Hepatocyte (in vitro differentiated cells): ENCODE results near the gene MNX1. TPM values are rescaled to one million over a fixed set of nuclear protein-coding genes. Genes with fewer than 3 reads are reported as not detected.
A peak's percentile ranks its signal among the peaks of the same experiment; 100 is the strongest.

Experiments used
- DNase-seq: peaks from one replicate; pipeline ENCODE4 v3.0.0-alpha.2; 2016; ENCODE audit warnings: low spot score
- H2AFZ ChIP-seq: fragments of 200-600 bp; sonication (generic); 2 replicates; pipeline ENCODE4 v1.6.0; 2016; ENCODE audit warnings: antibody characterized with exemption, mild to moderate bottlenecking
- H3K27ac ChIP-seq: fragments of 200-600 bp; sonication (generic); 2 replicates; pipeline ENCODE4 v1.5.1; 2016; ENCODE audit warnings: mild to moderate bottlenecking
- H3K27me3 ChIP-seq: fragments of 200-600 bp; sonication (generic); 2 replicates; pipeline ENCODE4 v1.6.1; 2016
- H3K36me3 ChIP-seq: fragments of 200-600 bp; sonication (generic); replicated peaks from 2 replicates; pipeline ENCODE4 v1.5.1; 2016; ENCODE audit warnings: low read depth; ENCODE audit not compliant: insufficient read depth
- H3K4me1 ChIP-seq: fragments of 200-600 bp; sonication (generic); 2 replicates; pipeline ENCODE4 v1.5.1; 2016; ENCODE audit warnings: mild to moderate bottlenecking, moderate library complexity; ENCODE audit not compliant: insufficient read depth
- H3K4me2 ChIP-seq: fragments of 200-600 bp; sonication (generic); 2 replicates; pipeline ENCODE4 v1.6.0; 2016
- H3K4me3 ChIP-seq: fragments of 200-600 bp; sonication (generic); 2 replicates; pipeline ENCODE4 v1.5.1; 2016; ENCODE audit warnings: mild to moderate bottlenecking
- H3K79me2 ChIP-seq: fragments of 200-600 bp; sonication (generic); 2 replicates; pipeline ENCODE4 v1.6.0; 2017; ENCODE audit warnings: mild to moderate bottlenecking
- H3K9me2 ChIP-seq: fragments of 200-600 bp; sonication (generic); replicated peaks from 2 replicates; pipeline ENCODE4 v1.6.0; 2017; ENCODE audit warnings: mild to moderate bottlenecking; ENCODE audit not compliant: insufficient read depth
- H3K9me3 ChIP-seq: fragments of 200-600 bp; sonication (generic); 2 replicates; pipeline ENCODE4 v1.5.1; 2016; ENCODE audit warnings: low read depth, mild to moderate bottlenecking
- H4K20me1 ChIP-seq: fragments of 200-600 bp; sonication (generic); 2 replicates; pipeline ENCODE4 v1.6.0; 2016; ENCODE audit warnings: mild to moderate bottlenecking; ENCODE audit not compliant: insufficient read depth, poor library complexity, severe bottlenecking
- CTCF ChIP-seq: fragments of 200-600 bp; sonication (generic); IDR thresholded peaks from 2 replicates; pipeline ENCODE4 v1.5.1; 2016; ENCODE audit warnings: antibody characterized with exemption, mild to moderate bottlenecking; ENCODE audit not compliant: poor library complexity
- EZH2 ChIP-seq: fragments of 200-600 bp; sonication (generic); IDR thresholded peaks from 2 replicates; pipeline ENCODE4 v1.6.1; 2016; ENCODE audit warnings: antibody characterized with exemption, mild to moderate bottlenecking, borderline replicate concordance
- EZH2phosphoT487 ChIP-seq: fragments of 200-600 bp; sonication (generic); IDR thresholded peaks from one replicate; pipeline ENCODE4 v1.6.1; 2018; ENCODE audit warnings: antibody characterized with exemption, mild to moderate bottlenecking, low read depth, moderate library complexity; ENCODE audit not compliant: unreplicated experiment, severe bottlenecking
- WGBS: methylation state at CpG from one replicate; pipeline ENCODE4 v1.1.6; 2016; ENCODE audit warnings: low lambda C conversion rate; ENCODE audit errors: missing lambda C conversion rate; 5-methylcytosine and 5-hydroxymethylcytosine counted together
- polyA plus RNA-seq: library from polyadenylated mRNA; unstranded; fragments of >200 nt; fragmentation: Nextera tagmentation; extraction: Ambion mirVana; gene quantifications from 2 replicates; pipeline ENCODE4 v1.2.1, GENCODE V29; 2016
- total RNA-seq: library from RNA; depleted of rRNA; stranded (reverse); fragments of >200 nt; gene quantifications from 2 replicates; pipeline ENCODE4 v1.2.3, GENCODE V29; 2014

MNX1 gene
- total and polyA plus RNA-seq, 2 experiments from 2014 or later = 1.4 to 2.3 TPM

- no peak overlapping the region for H2AFZ ChIP-seq
- peak; percentile 16 for DNase-seq
- peaks cover 100% of the 10 kb centered on the region for H3K27me3 ChIP-seq
- no peak overlapping the region for H3K4me3 ChIP-seq
- peaks cover 13% of the 10 kb centered on the region for H3K4me1 ChIP-seq
- H4K20me1 ChIP-seq = no peaks in the 10 kb centered on the region
- H3K4me2 ChIP-seq = peak overlapping the region; percentile 68
- H3K79me2 ChIP-seq = no peaks in the 10 kb centered on the region
- no peaks in the 10 kb centered on the region for H3K9me2 ChIP-seq
- TF ChIP-seq CTCF = no peak
- TF ChIP-seq EZH2 = no peak
- TF ChIP-seq EZH2phosphoT487 = no peak
- no peaks in the 10 kb centered on the region for H3K9me3 ChIP-seq
- no peaks in the 10 kb centered on the region for H3K36me3 ChIP-seq
- no peak overlapping the region for H3K27ac ChIP-seq
- WGBS = 6% methylated on average over 44 of the region's 50 CpGs
Observed at GRCh38 chr7:157018997-157019608, 8.6 kb upstream of the MNX1 start.

- peaks cover 100% of the 10 kb centered on the region for H3K27me3 ChIP-seq
- H3K36me3 ChIP-seq = no peaks in the 10 kb centered on the region
- H2AFZ ChIP-seq = no peak overlapping the region
- peaks cover 13% of the 10 kb centered on the region for H3K4me1 ChIP-seq
- no peaks in the 10 kb centered on the region for H4K20me1 ChIP-seq
- no peak for TF ChIP-seq CTCF
- TF ChIP-seq EZH2 = peak; percentile 76
- peak; percentile 25 for TF ChIP-seq EZH2phosphoT487
- H3K4me2 ChIP-seq = peak overlapping the region; percentile 68
- no peaks in the 10 kb centered on the region for H3K9me3 ChIP-seq
- H3K79me2 ChIP-seq = no peaks in the 10 kb centered on the region
- H3K27ac ChIP-seq = no peak overlapping the region
- 6% methylated on average over 49 of the region's 49 CpGs for WGBS
- H3K4me3 ChIP-seq = no peak overlapping the region
- H3K9me2 ChIP-seq = no peaks in the 10 kb centered on the region
- no peak for DNase-seq
Observed at GRCh38 chr7:157018328-157018996, 8.0 kb upstream of the MNX1 start.

GRCh38 chr7:157017603-157018327 is 7.3 kb upstream of the MNX1 start:
- no peak for DNase-seq
- WGBS = 7% methylated on average over 45 of the region's 48 CpGs
- H3K4me2 ChIP-seq = peak overlapping the region; percentile 68

More at GRCh38 chr7:157017603-157018327, 7.3 kb upstream of the MNX1 start:
- no peak for TF ChIP-seq CTCF
- TF ChIP-seq EZH2 = peak; percentile 69
- no peak overlapping the region for H3K4me3 ChIP-seq
- no peaks in the 10 kb centered on the region for H4K20me1 ChIP-seq
- H3K27ac ChIP-seq = no peak overlapping the region
- H2AFZ ChIP-seq = no peak overlapping the region
- no peaks in the 10 kb centered on the region for H3K9me3 ChIP-seq
- H3K4me1 ChIP-seq = peaks cover 13% of the 10 kb centered on the region
- no peaks in the 10 kb centered on the region for H3K79me2 ChIP-seq
- H3K9me2 ChIP-seq = no peaks in the 10 kb centered on the region
- peaks cover 100% of the 10 kb centered on the region for H3K27me3 ChIP-seq
- no peaks in the 10 kb centered on the region for H3K36me3 ChIP-seq
